GM19328 (cell line): ENCODE measurements around the gene ZNF213.

Experiments
- ATAC-seq: cut with Tn5 transposase; IDR thresholded peaks from one replicate; pipeline ENCODE4 v1.9.1; 2021; ENCODE audit warnings: mild to moderate bottlenecking, moderate library complexity; ENCODE audit not compliant: unreplicated experiment

Gene ZNF213

GRCh38 chr16:3188925-3189825 lies 54.3 kb downstream of the ZNF213 start:
- ATAC-seq, result no peak

DNA sequence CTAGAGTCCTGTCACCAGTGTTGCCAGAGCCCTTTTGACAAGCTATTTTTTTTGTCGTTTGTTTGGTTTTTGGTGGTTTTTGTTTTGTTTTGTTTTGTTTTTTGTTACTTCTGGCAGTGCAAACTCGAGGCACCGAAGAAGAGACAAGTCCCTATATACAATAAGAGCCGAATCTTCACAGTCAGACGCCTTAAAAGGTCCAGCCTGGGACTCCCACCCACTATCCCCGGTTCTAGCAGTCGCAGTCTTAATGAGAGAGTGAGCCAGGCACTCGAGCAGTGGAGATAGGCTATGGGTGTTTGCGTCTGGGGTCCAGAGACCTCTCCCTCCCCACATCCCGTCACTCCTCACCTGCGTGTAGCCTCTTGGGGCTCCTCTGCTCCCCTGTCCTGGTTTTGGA lies 55.0 kb downstream of the ZNF213 start:
- no peak for ATAC-seq

GRCh38 chr16:3190949-3191353 lies 56.1 kb downstream of the ZNF213 start:
- ATAC-seq, result no peak
